NOMO-1 treated with DMSO at 0.1 percent for 48 hours (cell line): ENCODE measurements around the gene CCDC85A.

Experiments
- DNase-seq: peaks from one replicate; lab custom pipeline; 2025; ENCODE audit not compliant: unreplicated experiment; lab: John Stamatoyannopoulos, UW

Gene CCDC85A

DNA sequence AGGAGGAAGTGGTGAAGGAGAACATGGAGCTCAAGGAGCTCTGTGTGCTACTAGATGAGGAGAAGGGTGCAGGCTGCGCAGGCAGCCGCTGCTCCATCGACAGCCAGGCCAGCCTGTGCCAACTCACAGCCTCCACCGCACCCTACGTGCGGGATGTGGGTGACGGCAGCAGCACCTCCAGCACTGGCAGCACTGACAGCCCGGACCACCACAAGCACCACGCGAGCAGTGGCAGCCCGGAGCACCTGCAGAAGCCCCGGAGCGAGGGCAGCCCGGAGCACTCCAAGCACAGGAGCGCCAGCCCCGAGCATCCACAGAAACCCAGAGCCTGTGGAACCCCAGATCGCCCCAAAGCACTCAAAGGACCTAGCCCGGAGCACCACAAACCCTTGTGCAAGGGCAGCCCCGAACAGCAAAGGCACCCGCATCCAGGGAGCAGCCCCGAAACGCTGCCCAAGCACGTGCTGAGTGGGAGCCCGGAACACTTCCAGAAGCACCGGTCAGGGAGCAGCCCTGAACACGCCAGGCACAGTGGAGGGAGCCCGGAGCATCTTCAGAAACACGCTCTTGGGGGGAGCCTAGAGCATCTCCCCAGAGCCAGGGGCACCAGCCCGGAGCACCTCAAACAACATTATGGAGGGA is 9.0 kb downstream of the CCDC85A start:
- no peak for DNase-seq

GRCh38 chr2:56195563-56195962 is 11.8 kb downstream of the CCDC85A start:
- no peak for DNase-seq

DNA sequence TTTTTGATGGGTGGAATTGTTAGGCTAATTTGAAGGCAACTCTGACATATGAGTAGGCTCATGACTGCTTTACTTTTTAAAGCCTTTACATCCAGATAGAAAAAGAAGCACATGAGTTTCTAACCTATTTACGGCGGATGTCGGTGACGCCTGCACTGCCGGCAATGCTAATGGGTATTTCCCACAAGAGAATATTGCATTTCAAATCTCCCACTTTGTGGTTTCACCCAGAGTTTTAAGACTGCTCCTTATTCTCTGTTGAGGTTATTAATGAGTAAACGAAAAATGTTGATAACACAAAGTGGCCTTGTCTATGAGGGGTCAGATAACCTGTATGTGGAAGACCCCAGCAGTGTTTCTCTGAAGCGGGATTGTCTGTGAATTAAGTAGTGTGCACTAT is 14.0 kb downstream of the CCDC85A start:
- DNase-seq = no peak

GRCh38 chr2:56198936-56199335 is 15.1 kb downstream of the CCDC85A start:
- DNase-seq = no peak

DNA sequence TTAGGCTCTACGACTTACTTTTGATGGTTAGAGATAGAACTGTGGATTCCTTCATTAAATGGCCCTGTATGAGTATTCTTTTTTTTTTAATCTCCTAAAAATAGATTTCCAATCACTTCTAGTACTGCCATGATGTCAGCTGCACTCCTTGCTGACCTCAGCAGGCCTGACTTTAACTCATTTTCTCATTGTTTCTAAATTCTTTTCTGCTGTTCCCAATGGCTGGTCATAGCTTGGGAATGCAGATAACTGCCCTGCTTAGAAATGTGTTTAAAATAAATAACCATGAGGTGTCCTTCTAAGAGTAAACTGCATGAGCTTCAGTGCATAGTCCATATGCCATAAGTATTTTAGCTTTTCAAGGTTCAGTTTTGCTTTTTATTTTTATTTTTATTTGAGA is 15.7 kb downstream of the CCDC85A start:
- DNase-seq = no peak

GRCh38 chr2:56202381-56203121 is 18.8 kb downstream of the CCDC85A start:
- DNase-seq = no peak

GRCh38 chr2:56204556-56204955 is 20.8 kb downstream of the CCDC85A start:
- DNase-seq = no peak

GRCh38 chr2:56206250-56206649 is 22.5 kb downstream of the CCDC85A start:
- DNase-seq = no peak

GRCh38 chr2:56207760-56208159 is 24.0 kb downstream of the CCDC85A start:
- no peak for DNase-seq

GRCh38 chr2:56208380-56208779 is 24.6 kb downstream of the CCDC85A start:
- DNase-seq = no peak

- DNase-seq = no peak
These were observed 25.9 kb downstream of the CCDC85A start for GRCh38 chr2:56209701-56210100.

- no peak for DNase-seq
These were observed 26.5 kb downstream of the CCDC85A start for GRCh38 chr2:56210291-56210690.

DNA sequence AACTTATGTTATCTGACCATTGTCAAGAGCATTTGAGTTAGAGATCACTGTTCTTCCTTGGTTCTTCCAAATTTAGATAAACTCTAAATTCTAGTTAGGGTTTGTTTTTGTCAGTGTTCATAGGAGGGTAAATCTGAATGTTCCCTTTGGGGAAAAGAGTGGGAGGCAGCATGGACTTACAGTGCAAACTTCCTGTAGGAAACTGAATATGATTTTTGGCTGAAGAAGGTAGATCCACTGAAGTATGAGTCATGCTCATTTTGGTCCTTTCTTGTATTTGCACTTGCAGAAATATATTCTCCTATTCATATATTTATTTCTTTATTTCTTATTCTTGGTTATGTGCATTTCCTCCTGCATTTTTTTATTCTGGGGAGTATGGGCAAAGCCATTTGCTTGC is 27.3 kb downstream of the CCDC85A start:
- no peak for DNase-seq

DNA sequence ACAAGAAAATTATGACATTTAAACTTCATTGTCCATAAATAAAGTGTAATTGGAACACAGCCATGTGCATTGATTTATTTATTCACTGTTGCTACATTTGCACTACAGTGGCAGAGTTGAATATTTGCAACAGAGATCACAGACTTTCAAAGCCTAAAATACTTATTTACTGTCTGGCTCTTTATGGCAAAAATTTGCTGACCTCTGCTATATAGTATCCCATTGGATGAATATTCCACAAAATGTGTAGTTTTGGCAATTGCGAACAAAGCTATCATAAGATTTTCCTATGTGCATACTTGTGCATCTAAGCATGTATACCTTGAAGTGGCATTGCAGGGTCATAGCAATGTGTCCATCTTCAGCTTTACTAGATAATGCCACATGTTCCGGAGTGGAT is 32.1 kb downstream of the CCDC85A start:
- DNase-seq = no peak

GRCh38 chr2:56217106-56217505 is 33.3 kb downstream of the CCDC85A start:
- no peak for DNase-seq

GRCh38 chr2:56222481-56222880 is 38.7 kb downstream of the CCDC85A start:
- no peak for DNase-seq

DNA sequence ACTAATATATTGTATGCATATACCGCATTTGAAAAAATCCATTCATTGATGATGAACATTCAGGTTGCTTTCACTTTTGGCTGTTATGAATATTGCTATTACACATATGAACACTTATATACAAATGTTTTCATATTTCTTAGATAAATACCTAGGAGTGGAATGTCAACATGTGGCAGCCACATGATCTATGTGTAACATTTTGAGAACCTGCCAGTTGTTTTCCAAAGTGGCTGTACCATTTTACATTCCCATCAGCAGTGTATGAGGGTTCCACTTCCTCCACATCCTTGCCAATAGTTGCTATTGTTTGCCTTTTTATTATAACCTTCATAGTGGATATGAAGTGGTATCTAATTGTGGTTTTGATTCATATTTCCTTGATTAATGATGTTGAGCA is 40.5 kb downstream of the CCDC85A start:
- no peak for DNase-seq

DNA sequence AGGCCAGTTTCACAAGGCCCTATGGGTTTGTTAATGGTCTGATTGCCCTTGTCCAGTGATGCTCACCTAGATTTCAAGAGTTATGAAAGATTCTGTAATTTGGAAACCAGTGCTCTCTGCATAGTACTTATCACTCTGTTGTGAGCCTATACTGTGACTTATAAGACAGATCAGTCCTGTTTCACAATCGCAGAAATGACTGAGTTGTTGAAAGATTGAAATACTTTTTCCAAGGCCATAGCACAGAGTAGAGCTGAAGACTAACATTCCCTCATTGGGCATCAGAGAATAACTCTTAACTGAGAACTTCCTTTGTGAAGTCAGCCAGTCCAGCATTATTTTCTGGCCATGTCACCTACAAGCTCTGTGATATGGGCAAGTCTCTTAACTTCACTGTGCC is 44.0 kb downstream of the CCDC85A start:
- DNase-seq = no peak

GRCh38 chr2:56229397-56230060 is 45.7 kb downstream of the CCDC85A start:
- no peak for DNase-seq

DNA sequence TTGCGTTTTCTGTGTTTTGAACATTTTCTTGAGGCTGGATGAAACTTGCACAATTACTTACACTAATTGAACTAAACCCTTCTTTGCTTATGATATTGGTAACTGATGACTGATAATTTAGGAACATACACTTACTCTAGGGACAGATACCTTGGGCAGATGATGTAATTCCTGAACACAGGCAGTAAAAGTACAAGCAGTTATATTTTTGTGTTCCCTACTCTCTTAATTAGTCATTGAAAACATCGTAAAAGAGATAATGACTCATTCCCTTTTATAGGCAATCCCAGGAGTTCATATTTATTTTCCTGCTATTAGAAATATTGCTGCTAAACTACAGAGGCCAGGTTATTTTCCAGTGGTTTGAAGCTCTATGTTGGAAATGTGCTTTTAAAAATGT is 46.4 kb downstream of the CCDC85A start:
- no peak for DNase-seq

DNA sequence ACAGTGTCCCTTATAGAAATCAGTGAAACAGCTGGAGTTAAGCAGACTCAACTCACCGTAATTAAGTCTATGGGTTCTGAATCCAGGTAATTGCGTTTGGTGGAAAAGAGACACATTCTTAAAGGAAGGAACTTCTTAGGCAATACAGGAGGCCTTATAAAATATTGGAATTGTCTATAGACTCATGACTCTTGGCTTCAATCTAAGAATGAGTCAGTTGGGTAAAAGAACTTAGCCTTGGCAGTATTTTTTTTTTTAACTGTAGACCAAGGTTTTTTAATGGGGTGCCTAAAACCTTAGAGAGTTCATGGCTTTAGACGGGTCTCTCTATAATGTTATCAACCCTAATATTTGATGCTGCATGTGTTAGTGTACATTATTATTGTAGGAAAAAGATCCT is 47.6 kb downstream of the CCDC85A start:
- DNase-seq = no peak

DNA sequence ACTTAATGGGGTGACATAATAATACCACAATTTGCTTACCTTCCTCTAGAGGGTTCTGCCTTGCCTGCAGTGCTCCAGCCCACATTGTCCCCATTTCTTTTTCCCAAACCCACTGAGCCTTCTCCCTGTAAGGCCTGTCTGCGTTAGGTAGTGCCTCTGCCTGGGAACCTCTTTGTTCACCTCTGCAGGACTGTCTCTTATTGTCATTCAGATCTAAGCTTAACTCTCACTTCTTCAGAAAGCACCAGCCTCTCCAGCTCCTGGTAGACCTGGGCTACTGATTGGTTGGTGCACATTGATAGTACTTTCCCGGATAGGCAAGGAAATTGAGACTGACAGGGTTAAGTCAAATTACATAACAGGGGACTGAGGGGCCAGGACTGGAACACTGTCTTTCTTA is 49.1 kb downstream of the CCDC85A start:
- DNase-seq = no peak
